ENCODE data around the gene TIAM2.

GRCh38 chr6:154977588-154977987, 17.5 kb upstream of the TIAM2 start:
- TF ChIP-seq POLR2A (IDR thresholded peaks at IDR 0.05; ENCODE audit: low read depth, low read length) (no peak), POLR2AphosphoS5 (IDR thresholded peaks at IDR 0.05; ENCODE audit: low read depth, low read length) (no peak), TAF1 (IDR thresholded peaks at IDR 0.05; ENCODE audit: borderline replicate concordance, low read depth, low read length) (no peak)

Measured in GM12892 (cell line).